Right lobe of liver (tissue), 6 donors: ENCODE measurements around the gene INVS. TPM values are rescaled to one million over a fixed set of nuclear protein-coding genes. Genes with fewer than 3 reads are reported as not detected.

Experiments
- ATAC-seq, 4 donors: fragments of 200-7000 bp; cut with Tn5 transposase; one replicate each; pipeline ENCODE4 v1.9.1; 2020; ENCODE audit warnings: mild to moderate bottlenecking in 4 of 4, moderate library complexity in 4 of 4
- DNase-seq, 3 donors: peaks; one replicate each; pipeline ENCODE4 v3.0.0-alpha.2; 2020
- H3K27ac ChIP-seq, 3 donors: fragments of 200-600 bp; one replicate each; pipeline ENCODE4 v1.8.0; 2022
- H3K27me3 ChIP-seq, 2 donors: fragments of 200-600 bp; one replicate each; pipeline ENCODE4 v1.8.0; 2022
- H3K36me3 ChIP-seq, 4 donors: fragments of 200-600 bp; sonication (generic) in 1 of 4; one replicate each; pipeline versions ENCODE4 v1.5.1 to v1.8.0; 2017 to 2022; ENCODE audit warnings: control low read depth in 1 of 4
- H3K4me1 ChIP-seq, 4 donors: fragments of 200-600 bp; sonication (generic) in 1 of 4; one replicate each; pipeline versions ENCODE4 v1.5.1 to v1.8.0; 2017 to 2022; ENCODE audit warnings: control low read depth in 1 of 4
- H3K4me3 ChIP-seq, 3 donors: fragments of 200-600 bp; one replicate each; pipeline ENCODE4 v1.8.0; 2022
- H3K9me3 ChIP-seq, 4 donors: fragments of 200-600 bp; sonication (generic) in 1 of 4; one replicate each; pipeline versions ENCODE4 v1.5.1 to v1.8.0; 2017 to 2022; ENCODE audit warnings: control low read depth in 1 of 4
- CTCF ChIP-seq, 4 donors: fragments of 200-600 bp in 3 of 4; fragments of 450-650 bp in 1 of 4; IDR thresholded peaks; one replicate each; pipeline versions ENCODE4 v1.5.1 to v1.8.0; 2016 to 2022; ENCODE audit warnings: antibody characterized with exemption in 4 of 4, mild to moderate bottlenecking in 2 of 4
- POLR2A ChIP-seq: fragments of 450-650 bp; IDR thresholded peaks from one replicate; pipeline ENCODE4 v1.6.1; 2017; ENCODE audit warnings: antibody characterized with exemption, mild to moderate bottlenecking
- WGBS: methylation state at CpG from one replicate; pipeline ENCODE4 v1.1.6; 2018; ENCODE audit warnings: low coverage, low lambda C conversion rate; ENCODE audit not compliant: insufficient coverage; ENCODE audit errors: missing lambda C conversion rate; 5-methylcytosine and 5-hydroxymethylcytosine counted together
- intact Hi-C, 2 donors: fragments of 100-400 bp; cut with DNase I; formaldehyde crosslinking; loops; one replicate each; pipeline versions ENCODE4 v1.11.2 to v1.14.1; 2022
- total RNA-seq, 6 experiments: library from RNA; depleted of rRNA in 2 of 6; stranded (reverse); fragments of >200 nt in 2 of 6; fragmentation: NEBNext Ultra II Directional in 3 of 6; extraction: Animal tissue kit (Norgen Biotek cat#: 25700) in 3 of 6; gene quantifications; one replicate each; pipeline versions ENCODE4 v1.1.0 to v1.2.4, GENCODE V29; 2016 to 2023
- donor health status: DM: no; HTN: yes; CAD: no.
- donor health status: DM: no; HTN: no; CAD: no.
- donor health status: DM: no; HTN: no; CAD: no.
- donor health status: DM: no; HTN: yes; CAD: no.
- donor health status: DM: no; HTN: yes; CAD: no.

INVS gene
- total RNA-seq, 6 experiments from 2014 or later, result 10.6 to 23.2 (median 16.8) TPM

GRCh38 chr9:100112677-100113336 is 13.8 kb downstream of the INVS start:
- WGBS, result 80% methylated on average over 2 of the region's 2 CpGs
- no peak for TF ChIP-seq POLR2A
- no peak for TF ChIP-seq CTCF (IDR thresholded peaks at IDR 0.05)
- Histone ChIP-seq H3K4me3 (no peak overlapping the region), H3K36me3 (no peaks in the 10 kb centered on the region), H3K27ac (no peak overlapping the region), H3K4me1 (peaks cover 0 to 15% (median 3%) of the 10 kb centered on the region in 4 donors), H3K9me3 (no peaks in the 10 kb centered on the region), H3K27me3 (no peaks in the 10 kb centered on the region)
- no peak for ATAC-seq
- DNase-seq, result no peak
- intact Hi-C loops, result no loop called here

- 96% methylated on average over 9 of the region's 25 CpGs for WGBS
- ATAC-seq (no peak), DNase-seq (no peak)
Observed at GRCh38 chr9:100117316-100117715, 18.3 kb downstream of the INVS start.

GRCh38 chr9:100120286-100120685 is 21.2 kb downstream of the INVS start:
- intact Hi-C loops, result no loop called here
- ATAC-seq, result no peak
- 73% methylated on average over 2 of the region's 2 CpGs for WGBS

More at GRCh38 chr9:100117316-100117715, 18.3 kb downstream of the INVS start:
- Histone ChIP-seq H3K27ac (no peak overlapping the region), H3K4me1 (peaks cover 0 to 8% (median 0%) of the 10 kb centered on the region in 4 donors), H3K4me3 (no peak overlapping the region), H3K36me3 (no peaks in the 10 kb centered on the region), H3K27me3 (no peaks in the 10 kb centered on the region), H3K9me3 (no peaks in the 10 kb centered on the region)
- TF ChIP-seq CTCF (IDR thresholded peaks at IDR 0.05) (no peak), POLR2A (no peak)
- intact Hi-C loops, result no loop called here

GRCh38 chr9:100125236-100125635 is 26.2 kb downstream of the INVS start:
- ATAC-seq (no peak), DNase-seq (no peak)
- Histone ChIP-seq H3K27ac (no peak overlapping the region), H3K4me1 (peaks cover 0 to 8% (median 0%) of the 10 kb centered on the region in 4 donors), H3K36me3 (peaks cover 0 to 7% (median 0%) of the 10 kb centered on the region in 4 donors), H3K9me3 (no peaks in the 10 kb centered on the region), H3K27me3 (no peaks in the 10 kb centered on the region), H3K4me3 (no peak overlapping the region)
- TF ChIP-seq CTCF (IDR thresholded peaks at IDR 0.05) (no peak), POLR2A (no peak)
- intact Hi-C loops, result no loop called here
- 51% methylated on average over 2 of the region's 2 CpGs for whole genome bisulfite sequencing

More at GRCh38 chr9:100120286-100120685, 21.2 kb downstream of the INVS start:
- no peak for DNase-seq
- Histone ChIP-seq H3K9me3 (no peaks in the 10 kb centered on the region), H3K4me3 (no peak overlapping the region), H3K27ac (no peak overlapping the region), H3K36me3 (no peaks in the 10 kb centered on the region), H3K4me1 (peaks cover 0 to 8% (median 0%) of the 10 kb centered on the region in 4 donors), H3K27me3 (no peaks in the 10 kb centered on the region)
- TF ChIP-seq POLR2A, result no peak
- TF ChIP-seq CTCF (IDR thresholded peaks at IDR 0.05), result no peak
